ENCODE data around the gene BMP6. TPM values are rescaled to one million over a fixed set of nuclear protein-coding genes. Genes with fewer than 3 reads are reported as not detected.

The BMP6 gene
- polyA plus RNA-seq, 1 donor (not counting 4 experiments of a cell fraction or from before 2014, with no cell fraction given), result 0.05 TPM

GRCh38 chr6:7895125-7895423 lies 169.2 kb downstream of the BMP6 start:
- Histone ChIP-seq H3K4me3 (ENCODE audit: control insufficient read depth in 2 of 3, extremely low read depth in 1 of 3, insufficient read depth in 2 of 3, low read depth in 1 of 3, low read length in 3 of 3) (no peak overlapping the region), H3K9me3 (ENCODE audit: control insufficient read depth, low read depth, low read length) (no peaks in the 10 kb centered on the region), H3K4me1 (ENCODE audit: control insufficient read depth, extremely low read depth, insufficient read depth, low read length) (no peaks in the 10 kb centered on the region), H3K79me2 (ENCODE audit: control insufficient read depth, insufficient read depth, low read length) (peaks cover 2% of the 10 kb centered on the region), H3K36me3 (ENCODE audit: control insufficient read depth in 2 of 2, extremely low read depth in 1 of 2, insufficient read depth in 2 of 2, low read length in 2 of 2) (peaks cover 34 to 51% of the 10 kb centered on the region in 2 experiments), H2AFZ (ENCODE audit: control insufficient read depth, low read length) (no peak overlapping the region), H4K20me1 (ENCODE audit: control insufficient read depth, extremely low read depth, insufficient read depth, low read length) (no peaks in the 10 kb centered on the region), H3K9ac (ENCODE audit: control insufficient read depth, extremely low read depth, insufficient read depth, low read length) (no peak overlapping the region), H3K27ac (ENCODE audit: control insufficient read depth, insufficient read depth, low read length) (no peak overlapping the region), H3K27me3 (ENCODE audit: control insufficient read depth, extremely low read depth, insufficient read depth, low read length) (no peaks in the 10 kb centered on the region), H3K9me1 (ENCODE audit: control insufficient read depth, extremely low read depth, insufficient read depth, low read length) (no peaks in the 10 kb centered on the region), H3K4me2 (ENCODE audit: control insufficient read depth, extremely low read depth, insufficient read depth, low read depth, low read length) (no peak overlapping the region)
- FAIRE-seq (no peak), DNase-seq (ENCODE audit: low read depth, low spot score) (no peak)
- TF ChIP-seq EZH2 (IDR thresholded peaks at IDR 0.05; ENCODE audit: low read length) (no peak), CTCF (optimal IDR thresholded peaks at IDR 0.05 in 1 of 3, IDR thresholded peaks at IDR 0.05 in 1 of 3, conservative IDR thresholded peaks at IDR 0.05 in 1 of 3; ENCODE audit: extremely low read depth in 1 of 3, insufficient read depth in 2 of 3, low read length in 3 of 3) (no peak)
- dilution Hi-C loops (cut with MboI; ENCODE audit: extremely low pct_ligation_motif_present, low sequenced_read_pairs), result no loop called here

DNA sequence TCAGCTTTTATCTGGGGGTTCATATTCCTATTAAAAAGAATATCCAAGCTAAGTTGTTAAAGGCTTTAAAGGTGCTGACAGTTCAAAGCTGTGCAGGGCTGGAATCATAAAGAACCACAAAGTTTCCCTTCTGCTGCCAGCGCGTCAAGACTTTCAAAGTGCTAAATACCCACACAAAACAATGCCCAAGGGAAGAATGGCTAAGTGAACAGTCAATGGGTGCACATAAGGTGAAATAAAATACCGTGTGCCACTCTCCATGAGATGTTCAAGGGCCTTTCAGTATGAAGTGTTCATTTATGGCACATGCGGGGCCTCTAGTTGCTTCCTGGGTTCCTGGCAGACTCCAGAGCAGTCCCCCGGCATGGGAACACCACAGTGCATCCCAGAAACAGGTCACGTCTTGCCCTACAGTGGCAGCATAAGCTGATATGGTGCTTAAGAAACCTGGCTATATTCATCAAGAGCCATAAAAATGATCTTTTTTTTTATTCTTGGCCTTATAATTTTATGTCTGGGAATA lies 170.6 kb downstream of the BMP6 start:
- dilution Hi-C loops (cut with MboI; ENCODE audit: extremely low pct_ligation_motif_present, low sequenced_read_pairs), result no loop called here
- Histone ChIP-seq H3K27me3 (ENCODE audit: control insufficient read depth, extremely low read depth, insufficient read depth, low read length) (no peaks in the 10 kb centered on the region), H3K4me1 (ENCODE audit: control insufficient read depth, extremely low read depth, insufficient read depth, low read length) (no peaks in the 10 kb centered on the region), H3K9ac (ENCODE audit: control insufficient read depth, extremely low read depth, insufficient read depth, low read length) (no peak overlapping the region), H3K9me1 (ENCODE audit: control insufficient read depth, extremely low read depth, insufficient read depth, low read length) (no peaks in the 10 kb centered on the region), H3K9me3 (ENCODE audit: control insufficient read depth, low read depth, low read length) (no peaks in the 10 kb centered on the region), H3K27ac (ENCODE audit: control insufficient read depth, insufficient read depth, low read length) (no peak overlapping the region), H4K20me1 (ENCODE audit: control insufficient read depth, extremely low read depth, insufficient read depth, low read length) (no peaks in the 10 kb centered on the region), H3K36me3 (ENCODE audit: control insufficient read depth in 2 of 2, extremely low read depth in 1 of 2, insufficient read depth in 2 of 2, low read length in 2 of 2) (peaks cover 33 to 52% of the 10 kb centered on the region in 2 experiments), H3K79me2 (ENCODE audit: control insufficient read depth, insufficient read depth, low read length) (peaks cover 5% of the 10 kb centered on the region), H3K4me3 (ENCODE audit: control insufficient read depth in 2 of 3, extremely low read depth in 1 of 3, insufficient read depth in 2 of 3, low read depth in 1 of 3, low read length in 3 of 3) (no peak overlapping the region), H3K4me2 (ENCODE audit: control insufficient read depth, extremely low read depth, insufficient read depth, low read depth, low read length) (no peak overlapping the region), H2AFZ (ENCODE audit: control insufficient read depth, low read length) (no peak overlapping the region)
- DNase-seq (ENCODE audit: low read depth, low spot score), result no peak
- FAIRE-seq, result no peak
- no peak for TF ChIP-seq CTCF (optimal IDR thresholded peaks at IDR 0.05 in 1 of 3, IDR thresholded peaks at IDR 0.05 in 1 of 3, conservative IDR thresholded peaks at IDR 0.05 in 1 of 3; ENCODE audit: extremely low read depth in 1 of 3, insufficient read depth in 2 of 3, low read length in 3 of 3)
- no peak for TF ChIP-seq EZH2 (IDR thresholded peaks at IDR 0.05; ENCODE audit: low read length)

Measured in keratinocyte (primary cell).